Measurements from ENCODE around the gene CMIP.

CMIP gene

GRCh38 chr16:81666113-81666512 is 221.5 kb downstream of the CMIP start:
- Histone ChIP-seq H3K4me2 (ENCODE audit: low read depth, low read length, poor library complexity, severe bottlenecking) (no peak overlapping the region), H3K36me3 (ENCODE audit: low read length) (no peaks in the 10 kb centered on the region), H3K27me3 (ENCODE audit: low read length) (no peaks in the 10 kb centered on the region)

GRCh38 chr16:81668243-81669097 is 223.9 kb downstream of the CMIP start:
- Histone ChIP-seq H3K27me3 (ENCODE audit: low read length) (no peaks in the 10 kb centered on the region), H3F3A (ENCODE audit: insufficient read depth) (no peaks in the 10 kb centered on the region), H3K4me3 (ENCODE audit: insufficient read depth, low read length, poor library complexity, severe bottlenecking) (no peak overlapping the region), H3K36me3 (ENCODE audit: low read length) (no peaks in the 10 kb centered on the region), H3K9me2 (replicated peaks; ENCODE audit: insufficient read depth, low read length) (no peaks in the 10 kb centered on the region), H3K27ac (ENCODE audit: low read depth, low read length) (no peak overlapping the region), H3K9ac (ENCODE audit: low read length) (no peak overlapping the region), H2AFZ (ENCODE audit: low read depth, low read length, severe bottlenecking) (no peak overlapping the region), H3K9me3 (ENCODE audit: insufficient read depth, low read length) (no peaks in the 10 kb centered on the region), H3K4me2 (ENCODE audit: low read depth, low read length, poor library complexity, severe bottlenecking) (no peak overlapping the region), H3K79me2 (ENCODE audit: insufficient read depth, low read length) (no peaks in the 10 kb centered on the region), H4K20me1 (ENCODE audit: low read depth, low read length) (no peaks in the 10 kb centered on the region)
- no peak for TF ChIP-seq EZH2phosphoT487 (conservative IDR thresholded peaks at IDR 0.05; ENCODE audit: low read length)
- no peak for TF ChIP-seq CTCF (IDR thresholded peaks at IDR 0.05; ENCODE audit: insufficient read depth, low read length, poor library complexity, severe bottlenecking)

More at GRCh38 chr16:81666113-81666512, 221.5 kb downstream of the CMIP start:
- Histone ChIP-seq H3K9me2 (replicated peaks; ENCODE audit: insufficient read depth, low read length) (no peaks in the 10 kb centered on the region), H3K79me2 (ENCODE audit: insufficient read depth, low read length) (no peaks in the 10 kb centered on the region), H4K20me1 (ENCODE audit: low read depth, low read length) (no peaks in the 10 kb centered on the region), H3F3A (ENCODE audit: insufficient read depth) (no peaks in the 10 kb centered on the region), H3K27ac (ENCODE audit: low read depth, low read length) (no peak overlapping the region), H3K9me3 (ENCODE audit: insufficient read depth, low read length) (no peaks in the 10 kb centered on the region), H2AFZ (ENCODE audit: low read depth, low read length, severe bottlenecking) (no peak overlapping the region), H3K4me3 (ENCODE audit: insufficient read depth, low read length, poor library complexity, severe bottlenecking) (no peak overlapping the region), H3K9ac (ENCODE audit: low read length) (no peak overlapping the region)
- TF ChIP-seq EZH2phosphoT487 (conservative IDR thresholded peaks at IDR 0.05; ENCODE audit: low read length) (no peak), CTCF (IDR thresholded peaks at IDR 0.05; ENCODE audit: insufficient read depth, low read length, poor library complexity, severe bottlenecking) (no peak)

- no peaks in the 10 kb centered on the region for H4K20me1 ChIP-seq (ENCODE audit: low read depth, low read length)
- no peak overlapping the region for H2AFZ ChIP-seq (ENCODE audit: low read depth, low read length, severe bottlenecking)
These were observed 225.1 kb downstream of the CMIP start for GRCh38 chr16:81669473-81670350.

More at GRCh38 chr16:81669473-81670350, 225.1 kb downstream of the CMIP start:
- no peaks in the 10 kb centered on the region for H3K79me2 ChIP-seq (ENCODE audit: insufficient read depth, low read length)
- H3K4me2 ChIP-seq (ENCODE audit: low read depth, low read length, poor library complexity, severe bottlenecking) = no peak overlapping the region
- no peaks in the 10 kb centered on the region for H3K9me2 ChIP-seq (replicated peaks; ENCODE audit: insufficient read depth, low read length)
- no peaks in the 10 kb centered on the region for H3K36me3 ChIP-seq (ENCODE audit: low read length)
- no peaks in the 10 kb centered on the region for H3K9me3 ChIP-seq (ENCODE audit: insufficient read depth, low read length)
- H3K27ac ChIP-seq (ENCODE audit: low read depth, low read length) = no peak overlapping the region
- H3K4me3 ChIP-seq (ENCODE audit: insufficient read depth, low read length, poor library complexity, severe bottlenecking) = no peak overlapping the region
- TF ChIP-seq EZH2phosphoT487 (conservative IDR thresholded peaks at IDR 0.05; ENCODE audit: low read length) (no peak), CTCF (IDR thresholded peaks at IDR 0.05; ENCODE audit: insufficient read depth, low read length, poor library complexity, severe bottlenecking) (no peak)
- H3K9ac ChIP-seq (ENCODE audit: low read length) = no peak overlapping the region
- H3K27me3 ChIP-seq (ENCODE audit: low read length) = no peaks in the 10 kb centered on the region
- H3F3A ChIP-seq (ENCODE audit: insufficient read depth) = no peaks in the 10 kb centered on the region
